GM12878 (cell line): ENCODE results near the gene SNX15. TPM values are rescaled to one million over a fixed set of nuclear protein-coding genes. Genes with fewer than 3 reads are reported as not detected.

Experiments
- ATAC-seq: fragments of 200-7000 bp; cut with Tn5 transposase; 3 replicates; pipeline ENCODE4 v1.9.1; 2020; ENCODE audit warnings: mild to moderate bottlenecking, moderate library complexity
- BruUV-seq: library from RNA; stranded (reverse); fragments of 400-500 nt; replicated peaks from 2 replicates; lab custom pipeline; 2021; lab: Mats Ljungman, UMichigan
- CTCF ChIA-PET: fragments of 300-600 bp; sonication (Branson Sonifier 250); formaldehyde crosslinking; extraction: SDS; loops from one replicate; lab custom pipeline; 2021; ENCODE audit warnings: inconsistent platforms; lab: Yijun Ruan, JAX
- POLR2A ChIA-PET: fragments of 350-600 bp; formaldehyde crosslinking; extraction: SDS; loops from one replicate; lab custom pipeline; 2021; ENCODE audit warnings: inconsistent platforms; lab: Charles Lee
- RAD21 ChIA-PET: fragments of 300-600 bp; sonication (Branson Sonifier 250); formaldehyde crosslinking; loops from one replicate; lab custom pipeline; 2023; ENCODE audit warnings: antibody characterized with exemption; ENCODE audit not compliant: unreplicated experiment; lab: Charles Lee
- SMC1A ChIA-PET: fragments of 300-600 bp; sonication (Branson Sonifier 250); formaldehyde crosslinking; loops from one replicate; lab custom pipeline; 2023; ENCODE audit not compliant: unreplicated experiment, uncharacterized antibody; lab: Charles Lee
- DNase-seq: peaks from one replicate; pipeline ENCODE4 v3.0.0-alpha.2; 2011; ENCODE audit warnings: low read depth, low spot score
- FAIRE-seq: peaks from 3 replicates; lab custom pipeline; 2011; peaks lifted over from hg19 to GRCh38; lab: Jason Lieb, UNC
- H2AFZ ChIP-seq: 2 replicates; pipeline ENCODE4 v1.6.0; 2011; ENCODE audit warnings: low read depth, low read length, control low read depth; ENCODE audit not compliant: control insufficient read depth
- H3K27ac ChIP-seq: 2 replicates; pipeline ENCODE4 v1.5.1; 2011; ENCODE audit warnings: control low read depth; ENCODE audit not compliant: control insufficient read depth, insufficient read depth
- H3K27me3 ChIP-seq, 2 experiments: replicated peaks in 1 of 2; 2 replicates each; pipeline versions ENCODE4 v1.6.0 to v1.6.1; 2011; ENCODE audit warnings: low read length in 1 of 2; ENCODE audit not compliant: control insufficient read depth in 2 of 2, insufficient read depth in 2 of 2
- H3K36me3 ChIP-seq, 2 experiments: 2 replicates each; pipeline ENCODE4 v1.5.1; 2011; ENCODE audit warnings: low read length in 1 of 2; ENCODE audit not compliant: control insufficient read depth in 2 of 2, insufficient read depth in 2 of 2
- H3K4me1 ChIP-seq: 2 replicates; pipeline ENCODE4 v1.6.1; 2011; ENCODE audit warnings: mild to moderate bottlenecking, low read length, moderate library complexity, mixed read lengths; ENCODE audit not compliant: control insufficient read depth, insufficient read depth
- H3K4me2 ChIP-seq: 2 replicates; pipeline ENCODE4 v1.6.0; 2011; ENCODE audit warnings: control low read depth; ENCODE audit not compliant: control insufficient read depth, insufficient read depth
- H3K4me3 ChIP-seq: fragments of 200-600 bp; sonication (generic); 2 replicates; pipeline ENCODE4 v1.5.1; 2016
- H3K79me2 ChIP-seq: 2 replicates; pipeline ENCODE4 v1.6.0; 2011; ENCODE audit warnings: low read length; ENCODE audit not compliant: control insufficient read depth, insufficient read depth
- H3K9ac ChIP-seq: 2 replicates; pipeline ENCODE4 v1.8.0; 2011; ENCODE audit warnings: low read length, control low read depth, mixed read lengths; ENCODE audit not compliant: control insufficient read depth, insufficient read depth
- H3K9me3 ChIP-seq: replicated peaks from 3 replicates; pipeline ENCODE4 v1.5.1; 2011; ENCODE audit warnings: mild to moderate bottlenecking, low read length; ENCODE audit not compliant: control insufficient read depth, insufficient read depth
- H4K20me1 ChIP-seq: 2 replicates; pipeline ENCODE4 v1.6.0; 2011; ENCODE audit not compliant: control insufficient read depth, insufficient read depth
- BCL11A ChIP-seq: IDR thresholded peaks from 2 replicates; pipeline ENCODE4 v1.6.1; 2011; ENCODE audit warnings: low read depth, low read length
- ELK1 ChIP-seq: IDR thresholded peaks from 2 replicates; pipeline ENCODE4 v1.6.1; 2012; ENCODE audit warnings: low read depth, low read length, improper control_type of control experiment
- FOXM1 ChIP-seq: IDR thresholded peaks from 2 replicates; pipeline ENCODE4 v1.6.1; 2012; ENCODE audit warnings: low read depth, mild to moderate bottlenecking, inconsistent platforms, low read length, moderate library complexity
- MXI1 ChIP-seq: fragments of 150-350 bp; IDR thresholded peaks from 2 replicates; pipeline ENCODE4 v1.6.1; 2011; ENCODE audit warnings: low read depth, mild to moderate bottlenecking, inconsistent platforms, low read length, improper control_type of control experiment
- MYC ChIP-seq: IDR thresholded peaks from 2 replicates; pipeline ENCODE4 v1.6.1; 2011; ENCODE audit warnings: mild to moderate bottlenecking, low read length, moderate library complexity, inconsistent platforms; ENCODE audit not compliant: insufficient read depth, insufficient replicate concordance, insufficient read length, severe bottlenecking
- NFIC ChIP-seq: IDR thresholded peaks from 2 replicates; pipeline ENCODE4 v1.6.1; 2012; ENCODE audit warnings: low read depth, mild to moderate bottlenecking, inconsistent platforms, low read length, moderate library complexity
- NFYA ChIP-seq: IDR thresholded peaks from 2 replicates; pipeline ENCODE4 v1.6.1; 2011; ENCODE audit warnings: low read depth, mild to moderate bottlenecking, low read length, improper control_type of control experiment, borderline replicate concordance
- NR2F1 ChIP-seq: fragments of 450-650 bp; conservative IDR thresholded peaks from 2 replicates; pipeline ENCODE4 v1.6.1; 2017; ENCODE audit warnings: mild to moderate bottlenecking
- RELB ChIP-seq: fragments of 450-650 bp; IDR thresholded peaks from 2 replicates; pipeline ENCODE4 v1.6.1; 2017; ENCODE audit warnings: low read depth, mild to moderate bottlenecking, moderate library complexity
- SMAD5 ChIP-seq: IDR thresholded peaks from 2 replicates; pipeline ENCODE4 v1.6.1; 2016; ENCODE audit warnings: antibody characterized with exemption, low read depth
- SMC3 ChIP-seq: IDR thresholded peaks from 2 replicates; pipeline ENCODE4 v1.6.1; 2011; ENCODE audit warnings: low read length, improper control_type of control experiment, borderline replicate concordance
- SREBF2 ChIP-seq: IDR thresholded peaks from 2 replicates; pipeline ENCODE4 v1.6.1; 2012; ENCODE audit warnings: mild to moderate bottlenecking, low read length
- ZNF384 ChIP-seq: IDR thresholded peaks from 2 replicates; pipeline ENCODE4 v1.6.1; 2012; ENCODE audit warnings: low read depth, mild to moderate bottlenecking, low read length, improper control_type of control experiment, borderline replicate concordance
- ZZZ3 ChIP-seq: IDR thresholded peaks from 2 replicates; pipeline ENCODE4 v1.6.1; 2011; ENCODE audit warnings: low read depth; ENCODE audit not compliant: control insufficient read depth, insufficient read length
- WGBS: methylation state at CpG from one replicate; pipeline ENCODE4 v1.1.6; 2016; ENCODE audit warnings: low lambda C conversion rate; ENCODE audit not compliant: insufficient replicate concordance, insufficient coverage; ENCODE audit errors: missing lambda C conversion rate; 5-methylcytosine and 5-hydroxymethylcytosine counted together
- in situ Hi-C: fragments of 300-500 bp; cut with MboI; formaldehyde crosslinking; loops from 9 replicates; pipeline ENCODE4 v1.14.3; 2018; ENCODE audit warnings: mixed read lengths
- intact Hi-C: fragments of 100-400 bp; cut with micrococcal nuclease; formaldehyde crosslinking; loops from one replicate; pipeline ENCODE4 v1.14.2; 2022; ENCODE audit not compliant: unreplicated experiment
- polyA plus RNA-seq, 11 experiments: library from polyadenylated mRNA; depleted of rRNA in 4 of 11; unstranded in 6 of 11; stranded (reverse) in 5 of 11; fragments of >200 nt; fragmentation: Nextera tagmentation in 4 of 11; fragmentation: Illumina TruSeq in 1 of 11; extraction: Ambion mirVana in 4 of 11; extraction: Trizol in 1 of 11; gene quantifications; 1 replicate in 1 of 11; 2 replicates in 10 of 11; pipeline versions ENCODE4 v1.2.1 to v1.2.3, GENCODE V29; 2011 to 2016; ENCODE audit warnings: inconsistent platforms in 2 of 11, missing spikeins in 2 of 11, low read depth in 1 of 11
- total RNA-seq, 4 experiments: library from RNA; depleted of rRNA in 3 of 4; stranded (reverse); fragments of >200 nt in 3 of 4; fragmentation: Illumina TruSeq in 1 of 4; extraction: Trizol in 1 of 4; gene quantifications; 2 replicates each; pipeline versions ENCODE4 v1.2.1 to v1.2.3, GENCODE V29; 2013 to 2021
- TF ChIP-seq, protein P1 (sequence below): fragments of 450-650 bp; IDR thresholded peaks from 2 replicates; pipeline ENCODE4 v1.6.1; 2016; ENCODE audit warnings: mild to moderate bottlenecking

The SNX15 gene
- total and polyA plus RNA-seq, 10 of the 15 experiments (the other 5 are each of a cell fraction or from before 2014, with no cell fraction given), result 2.4 to 24.0 (median 16.1) TPM

GRCh38 chr11:65056999-65057398 lies 29.8 kb downstream of the SNX15 start:
- Histone ChIP-seq H3K9me3 (no peaks in the 10 kb centered on the region), H4K20me1 (no peaks in the 10 kb centered on the region), H3K4me2 (no peak overlapping the region), H2AFZ (no peak overlapping the region), H3K4me3 (no peak overlapping the region), H3K9ac (no peak overlapping the region), H3K4me1 (peaks cover 50% of the 10 kb centered on the region), H3K79me2 (no peaks in the 10 kb centered on the region), H3K27ac (no peak overlapping the region), H3K27me3 (no peaks in the 10 kb centered on the region), H3K36me3 (no peaks in the 10 kb centered on the region)
- ChIA-PET SMC1A (interaction anchor here (1.1 kb wide), 1 partner anchor 24 kb away, joined by 3 read pairs; no protein-coding TSS in a partner anchor), CTCF (interaction anchor here (1.0 kb wide), 1 partner anchor 21 kb away, joined by 3 read pairs; no protein-coding TSS in a partner anchor), RAD21 (no interaction called here), POLR2A (interaction anchor here (0.6 to 0.7 kb wide), 3 partner anchors 41 to 993 kb away, joined by 4 to 5 read pairs (median 4); no protein-coding TSS in a partner anchor)
- no peak for ATAC-seq
- no peak for FAIRE-seq
- TF ChIP-seq ZZZ3, result no peak
- TF ChIP-seq ZNF384, result no peak
- TF ChIP-seq ELK1, result no peak
- TF ChIP-seq NR2F1, result no peak
- no peak for TF ChIP-seq RELB
- TF ChIP-seq SMAD5, result no peak
- TF ChIP-seq SMC3, result no peak
- no peak for TF ChIP-seq FOXM1
- TF ChIP-seq, protein P1, sequence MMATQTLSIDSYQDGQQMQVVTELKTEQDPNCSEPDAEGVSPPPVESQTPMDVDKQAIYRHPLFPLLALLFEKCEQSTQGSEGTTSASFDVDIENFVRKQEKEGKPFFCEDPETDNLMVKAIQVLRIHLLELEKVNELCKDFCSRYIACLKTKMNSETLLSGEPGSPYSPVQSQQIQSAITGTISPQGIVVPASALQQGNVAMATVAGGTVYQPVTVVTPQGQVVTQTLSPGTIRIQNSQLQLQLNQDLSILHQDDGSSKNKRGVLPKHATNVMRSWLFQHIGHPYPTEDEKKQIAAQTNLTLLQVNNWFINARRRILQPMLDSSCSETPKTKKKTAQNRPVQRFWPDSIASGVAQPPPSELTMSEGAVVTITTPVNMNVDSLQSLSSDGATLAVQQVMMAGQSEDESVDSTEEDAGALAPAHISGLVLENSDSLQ, result no peak
- no peak for TF ChIP-seq MYC
- no peak for TF ChIP-seq NFYA
- TF ChIP-seq SREBF2, result no peak
- no peak for TF ChIP-seq NFIC
- TF ChIP-seq MXI1, result no peak
- TF ChIP-seq BCL11A, result no peak
- 86% methylated on average over 6 of the region's 6 CpGs for WGBS
- no peak for DNase-seq
- intact Hi-C loops (no loop called here), in situ Hi-C loops (no loop called here)
- BruUV-seq, result no TSS peak
